Esophagus (tissue), 2 donors: ENCODE data around the gene TST. TPM values are rescaled to one million over a fixed set of nuclear protein-coding genes. Genes with fewer than 3 reads are reported as not detected.

Experiments
- H3K27ac ChIP-seq, 2 donors: one replicate each; pipeline ENCODE4 v1.5.1; 2013; ENCODE audit warnings: low read depth in 2 of 2, mild to moderate bottlenecking in 2 of 2, inconsistent platforms in 1 of 2, low read length in 1 of 2, moderate library complexity in 1 of 2
- H3K27me3 ChIP-seq, 2 donors: one replicate each; pipeline ENCODE4 v1.6.1; 2013; ENCODE audit warnings: low read length in 2 of 2, control low read depth in 1 of 2, mild to moderate bottlenecking in 1 of 2; ENCODE audit not compliant: insufficient read depth in 2 of 2, control insufficient read depth in 1 of 2
- H3K36me3 ChIP-seq, 2 donors: one replicate each; pipeline ENCODE4 v1.6.1; 2013; ENCODE audit warnings: low read length in 1 of 2; ENCODE audit not compliant: control insufficient read depth in 2 of 2, insufficient read depth in 2 of 2
- H3K4me1 ChIP-seq, 2 donors: one replicate each; pipeline ENCODE4 v1.6.1; 2013; ENCODE audit warnings: low read length in 1 of 2; ENCODE audit not compliant: control insufficient read depth in 2 of 2, insufficient read depth in 2 of 2
- H3K4me3 ChIP-seq, 2 donors: one replicate each; pipeline ENCODE4 v1.5.1; 2013; ENCODE audit warnings: low read length in 2 of 2, mild to moderate bottlenecking in 2 of 2, low read depth in 1 of 2, moderate library complexity in 1 of 2
- H3K9me3 ChIP-seq, 2 donors: one replicate each; pipeline ENCODE4 v1.6.1; 2013; ENCODE audit warnings: mild to moderate bottlenecking in 2 of 2, low read depth in 1 of 2, low read length in 1 of 2, moderate library complexity in 1 of 2; ENCODE audit not compliant: control insufficient read depth in 2 of 2, insufficient read depth in 1 of 2
- WGBS, 2 donors: extraction: QIAGEN DNeasy Blood & Tissue Kit; methylation state at CpG; one replicate each; pipeline ENCODE4 v1.1.7; 2013; 5-methylcytosine and 5-hydroxymethylcytosine counted together
- polyA plus RNA-seq, 2 donors: library from polyadenylated mRNA; stranded (reverse); fragments of 200-250 nt; gene quantifications; one replicate each; pipeline ENCODE4 v1.2.3, GENCODE V29; 2013
- donor health status: healthy with polysubstance abuse.
- donor health status: Bipolar disorder and iron deficiency.

TST gene
- polyA plus RNA-seq, 2 donors: 108 to 140 TPM

- peaks cover 0 to 10% of the 10 kb centered on the region in 2 donors for H3K36me3 ChIP-seq
- H3K4me1 ChIP-seq: peaks cover 0 to 17% of the 10 kb centered on the region in 2 donors
- no peak overlapping the region for H3K4me3 ChIP-seq
- H3K9me3 ChIP-seq: no peaks in the 10 kb centered on the region
- H3K27ac ChIP-seq: peak overlapping the region; percentile 52 to 70
- WGBS, 2 donors: 53 to 66% methylated on average over 8 of the region's 8 CpGs
- H3K27me3 ChIP-seq: no peaks in the 10 kb centered on the region
Observed at GRCh38 chr22:37054056-37054395, 34.8 kb upstream of the TST start.

- Histone ChIP-seq H3K9me3 (no peaks in the 10 kb centered on the region), H3K36me3 (peaks cover 0 to 10% of the 10 kb centered on the region in 2 donors), H3K4me1 (peaks cover 0 to 17% of the 10 kb centered on the region in 2 donors), H3K4me3 (no peak overlapping the region), H3K27me3 (no peaks in the 10 kb centered on the region), H3K27ac (peak overlapping the region; percentile 52 to 70)
- WGBS, 2 donors: 53 to 69% methylated on average over 16 of the region's 16 CpGs
Observed at GRCh38 chr22:37053310-37054055, 34.2 kb upstream of the TST start.

- Histone ChIP-seq H3K36me3 (peaks cover 0 to 4% of the 10 kb centered on the region in 2 donors), H3K4me3 (peak overlapping the region; percentile 51 to 58), H3K9me3 (no peaks in the 10 kb centered on the region), H3K27me3 (no peaks in the 10 kb centered on the region), H3K27ac (peak overlapping the region in 1 of 2 donors; percentile 70), H3K4me1 (peaks cover 0 to 17% of the 10 kb centered on the region in 2 donors)
- WGBS, 2 donors: 80 to 82% methylated on average over 25 of the region's 25 CpGs
Observed at GRCh38 chr22:37052386-37053309, 33.4 kb upstream of the TST start.

GRCh38 chr22:37051391-37052385 is 32.4 kb upstream of the TST start, which contains the start of gene KCTD17:
Gene KCTD17 (plus strand): TSS chr22:37051742. CDS start chr22:37051761, 19 bp downstream.
- Histone ChIP-seq H3K4me1 (peaks cover 0 to 17% of the 10 kb centered on the region in 2 donors), H3K27ac (no peak within 1 kb of the TSS), H3K4me3 (peak within 1 kb of the TSS; percentile 51 to 58), H3K36me3 (peaks cover 0 to 2% of the 10 kb centered on the region in 2 donors), H3K27me3 (no peaks in the 10 kb centered on the region), H3K9me3 (no peaks in the 10 kb centered on the region)
- WGBS, 2 donors: 3 to 4% methylated on average over 61 to 89 of the region's 89 CpGs

GRCh38 chr22:37050913-37051312 is 31.7 kb upstream of the TST start:
- Histone ChIP-seq H3K4me1 (peaks cover 0 to 17% of the 10 kb centered on the region in 2 donors), H3K27ac (no peak overlapping the region), H3K9me3 (no peaks in the 10 kb centered on the region), H3K36me3 (peaks cover 0 to 1% of the 10 kb centered on the region in 2 donors), H3K27me3 (no peaks in the 10 kb centered on the region), H3K4me3 (no peak overlapping the region)
- 79 to 82% methylated on average over 6 of the region's 6 CpGs for WGBS, 2 donors

GRCh38 chr22:37049224-37049623 is 30.0 kb upstream of the TST start:
- 83 to 87% methylated on average over 2 of the region's 2 CpGs for WGBS, 2 donors
- Histone ChIP-seq H3K27ac (no peak overlapping the region), H3K4me1 (peaks cover 0 to 17% of the 10 kb centered on the region in 2 donors), H3K4me3 (no peak overlapping the region), H3K9me3 (no peaks in the 10 kb centered on the region), H3K36me3 (no peaks in the 10 kb centered on the region), H3K27me3 (no peaks in the 10 kb centered on the region)

GRCh38 chr22:37048133-37048532 is 28.9 kb upstream of the TST start:
- no peak overlapping the region for H3K27ac ChIP-seq
- 80 to 81% methylated on average over 6 of the region's 6 CpGs for WGBS, 2 donors
- H3K4me3 ChIP-seq: no peak overlapping the region
- peaks cover 0 to 11% of the 10 kb centered on the region in 2 donors for H3K4me1 ChIP-seq
- no peaks in the 10 kb centered on the region for H3K9me3 ChIP-seq
- H3K36me3 ChIP-seq: no peaks in the 10 kb centered on the region
- H3K27me3 ChIP-seq: no peaks in the 10 kb centered on the region

- no peaks in the 10 kb centered on the region for H3K9me3 ChIP-seq
- 86 to 88% methylated on average over 7 of the region's 7 CpGs for WGBS, 2 donors
- no peak overlapping the region for H3K4me3 ChIP-seq
- H3K27ac ChIP-seq: no peak overlapping the region
- H3K4me1 ChIP-seq: peaks cover 0 to 3% of the 10 kb centered on the region in 2 donors
- no peaks in the 10 kb centered on the region for H3K27me3 ChIP-seq
- H3K36me3 ChIP-seq: no peaks in the 10 kb centered on the region
Observed at GRCh38 chr22:37047006-37047405, 27.8 kb upstream of the TST start.

- Histone ChIP-seq H3K36me3 (no peaks in the 10 kb centered on the region), H3K27me3 (no peaks in the 10 kb centered on the region), H3K4me1 (peaks cover 0 to 3% of the 10 kb centered on the region in 2 donors), H3K9me3 (no peaks in the 10 kb centered on the region), H3K27ac (no peak overlapping the region), H3K4me3 (no peak overlapping the region)
- 85 to 90% methylated on average over 6 of the region's 6 CpGs for WGBS, 2 donors
Observed at GRCh38 chr22:37046589-37046988, 27.3 kb upstream of the TST start.
